ENCODE results near the gene OR13A1.

GRCh38 chr10:45257600-45257999 lies 57.8 kb downstream of the OR13A1 start:
- TF ChIP-seq CTCF (IDR thresholded peaks at IDR 0.05) (no peak), POLR2AphosphoS5 (IDR thresholded peaks at IDR 0.05) (no peak)

All from stomach (tissue), 4 donors.